Peyer's patch (tissue), 4 donors: Measurements from ENCODE around the gene TAX1BP3. TPM values are rescaled to one million over a fixed set of nuclear protein-coding genes. Genes with fewer than 3 reads are reported as not detected.

Experiments
- DNase-seq, 3 donors: peaks; one replicate each; pipeline ENCODE4 v3.0.0-alpha.2; 2017 to 2019
- H3K27ac ChIP-seq, 4 donors: fragments of 200-600 bp; sonication (generic); one replicate each; pipeline ENCODE4 v1.5.1; 2016 to 2019
- H3K27me3 ChIP-seq, 2 donors: fragments of 200-600 bp; sonication (generic); one replicate each; pipeline ENCODE4 v1.5.1; 2019
- H3K36me3 ChIP-seq, 3 donors: fragments of 200-600 bp; sonication (generic); one replicate each; pipeline ENCODE4 v1.5.1; 2016 to 2019
- H3K4me1 ChIP-seq, 4 donors: fragments of 200-600 bp; sonication (generic); one replicate each; pipeline ENCODE4 v1.5.1; 2016 to 2019
- H3K4me3 ChIP-seq, 4 donors: fragments of 200-600 bp; sonication (generic); 1 replicate in 3 of 4; 2 replicates in 1 of 4; pipeline ENCODE4 v1.5.1; 2016 to 2019; ENCODE audit warnings: mild to moderate bottlenecking in 1 of 4
- H3K9me3 ChIP-seq, 4 donors: fragments of 200-600 bp; sonication (generic); one replicate each; pipeline ENCODE4 v1.5.1; 2016 to 2019; ENCODE audit warnings: mild to moderate bottlenecking in 1 of 4
- CTCF ChIP-seq, 6 experiments: fragments of 450-650 bp in 4 of 6; fragments of 200-600 bp in 2 of 6; sonication (generic) in 1 of 6; IDR thresholded peaks; one replicate each; pipeline ENCODE4 v1.5.1; 2017 to 2019; ENCODE audit warnings: antibody characterized with exemption in 6 of 6, mild to moderate bottlenecking in 3 of 6, moderate library complexity in 1 of 6
- POLR2A ChIP-seq, 2 donors: fragments of 450-650 bp; IDR thresholded peaks; one replicate each; pipeline ENCODE4 v1.5.1; 2017; ENCODE audit warnings: antibody characterized with exemption in 2 of 2, mild to moderate bottlenecking in 2 of 2, moderate library complexity in 2 of 2
- total RNA-seq, 4 donors: library from RNA; depleted of rRNA; stranded (reverse); fragments of >200 nt; gene quantifications; one replicate each; pipeline ENCODE4 v1.1.0, GENCODE V29; 2016

The TAX1BP3 gene
- total RNA-seq, 4 donors from 2014 or later, result 113 to 386 (median 239) TPM

GRCh38 chr17:3690094-3690715 lies 21.8 kb upstream of the TAX1BP3 start:
- no peak for TF ChIP-seq CTCF (IDR thresholded peaks at IDR 0.05)
- Histone ChIP-seq H3K27ac (peak overlapping the region in 1 of 4 donors; percentile 38), H3K4me3 (no peak overlapping the region), H3K36me3 (peaks cover 0 to 4% (median 0%) of the 10 kb centered on the region in 3 donors), H3K27me3 (peaks cover 0 to 3% of the 10 kb centered on the region in 2 donors), H3K4me1 (peaks cover 0 to 7% (median 4%) of the 10 kb centered on the region in 4 donors), H3K9me3 (no peaks in the 10 kb centered on the region)
- no peak for DNase-seq

- DNase-seq, result no peak
- no peak for TF ChIP-seq POLR2A (IDR thresholded peaks at IDR 0.05)
- no peak for TF ChIP-seq CTCF (IDR thresholded peaks at IDR 0.05)
- peak overlapping the region in 1 of 4 donors; percentile 38 for H3K27ac ChIP-seq
- H3K4me3 ChIP-seq, result no peak overlapping the region
- H3K4me1 ChIP-seq, result peaks cover 0 to 7% (median 3%) of the 10 kb centered on the region in 4 donors
- H3K27me3 ChIP-seq, result no peaks in the 10 kb centered on the region
- peaks cover 0 to 4% (median 0%) of the 10 kb centered on the region in 3 donors for H3K36me3 ChIP-seq
- no peaks in the 10 kb centered on the region for H3K9me3 ChIP-seq
These were observed 21.1 kb upstream of the TAX1BP3 start for GRCh38 chr17:3689262-3690093.

- no peaks in the 10 kb centered on the region for H3K27me3 ChIP-seq
- peaks cover 0 to 4% (median 0%) of the 10 kb centered on the region in 3 donors for H3K36me3 ChIP-seq
- TF ChIP-seq CTCF (IDR thresholded peaks at IDR 0.05) (no peak), POLR2A (IDR thresholded peaks at IDR 0.05) (no peak)
These were observed 20.5 kb upstream of the TAX1BP3 start for GRCh38 chr17:3688852-3689261.

GRCh38 chr17:3688027-3688553 lies 19.7 kb upstream of the TAX1BP3 start:
- TF ChIP-seq POLR2A (IDR thresholded peaks at IDR 0.05), result no peak
- no peak for TF ChIP-seq CTCF (IDR thresholded peaks at IDR 0.05)
- Histone ChIP-seq H3K9me3 (no peaks in the 10 kb centered on the region), H3K4me1 (peaks cover 0 to 7% (median 1%) of the 10 kb centered on the region in 4 donors), H3K36me3 (peaks cover 0 to 4% (median 0%) of the 10 kb centered on the region in 3 donors), H3K4me3 (no peak overlapping the region), H3K27me3 (no peaks in the 10 kb centered on the region), H3K27ac (peak overlapping the region in 1 of 4 donors; percentile 43)
- DNase-seq, result no peak

More at GRCh38 chr17:3688852-3689261, 20.5 kb upstream of the TAX1BP3 start:
- DNase-seq, result no peak
- Histone ChIP-seq H3K4me3 (no peak overlapping the region), H3K9me3 (no peaks in the 10 kb centered on the region), H3K4me1 (peaks cover 0 to 7% (median 3%) of the 10 kb centered on the region in 4 donors), H3K27ac (peak overlapping the region in 1 of 4 donors; percentile 49)

GRCh38 chr17:3685174-3685573 lies 16.8 kb upstream of the TAX1BP3 start:
- Histone ChIP-seq H3K27ac (peak overlapping the region in 1 of 4 donors; percentile 50), H3K4me1 (peaks cover 0 to 6% (median 0%) of the 10 kb centered on the region in 4 donors), H3K9me3 (no peaks in the 10 kb centered on the region), H3K4me3 (no peak overlapping the region), H3K27me3 (no peaks in the 10 kb centered on the region), H3K36me3 (peaks cover 0 to 1% (median 0%) of the 10 kb centered on the region in 3 donors)
- TF ChIP-seq CTCF (IDR thresholded peaks at IDR 0.05), result no peak
- no peak for DNase-seq
